ENCODE results near the gene CBX3. TPM values are rescaled to one million over a fixed set of nuclear protein-coding genes. Genes with fewer than 3 reads are reported as not detected.
"Not testable (repeated sequence)": the region's sequence is repeated elsewhere in the genome, so short reads cannot be mapped to it uniquely, and the experiment has no call there.

Gene CBX3
- total RNA-seq, 2 experiments from 2014 or later, result 173 to 300 TPM

GRCh38 chr7:26170663-26171062, 30.9 kb upstream of the CBX3 start:
- intact Hi-C loops (cut with DNase I, micrococcal nuclease), result no loop called here
- Mint-ChIP-seq H3K27me3 (no peaks in the 10 kb centered on the region), H3K9me3 (ENCODE audit: low read depth) (no peaks in the 10 kb centered on the region), H3K27ac (no peak overlapping the region), H3K4me3 (no peak overlapping the region), H3K36me3 (ENCODE audit: low read depth) (peaks cover 30% of the 10 kb centered on the region), H3K4me1 (peaks cover 28% of the 10 kb centered on the region)
- ChIA-PET POLR2A (no interaction called here), CTCF (interaction anchor here (1.5 kb wide), 1 partner anchor 79 kb away, joined by 3 read pairs; no protein-coding TSS in a partner anchor)
- ATAC-seq (no peak), DNase-seq (no peak)

- CTCF ChIA-PET, result interaction anchor here (1.0 to 1.4 kb wide), 3 partner anchors 11 to 81 kb away, joined by 3 to 6 read pairs (median 3); no protein-coding TSS in a partner anchor
- intact Hi-C loops (cut with DNase I, micrococcal nuclease), result no loop called here
- peaks cover 18% of the 10 kb centered on the region for H3K4me1 Mint-ChIP-seq
These were observed 29.9 kb upstream of the CBX3 start for GRCh38 chr7:26171601-26172000.

GRCh38 chr7:26172048-26172447, 29.5 kb upstream of the CBX3 start:
- no peak overlapping the region for H3K4me3 Mint-ChIP-seq
- H3K36me3 Mint-ChIP-seq (ENCODE audit: low read depth), result peaks cover 30% of the 10 kb centered on the region
- H3K9me3 Mint-ChIP-seq (ENCODE audit: low read depth), result no peaks in the 10 kb centered on the region
- no peak overlapping the region for H3K27ac Mint-ChIP-seq
- CTCF ChIA-PET, result interaction anchor here (1.0 to 1.4 kb wide), 3 partner anchors 11 to 81 kb away, joined by 3 to 6 read pairs (median 3); no protein-coding TSS in a partner anchor
- POLR2A ChIA-PET, result no interaction called here
- intact Hi-C loops (cut with DNase I, micrococcal nuclease), result no loop called here
- H3K27me3 Mint-ChIP-seq, result no peaks in the 10 kb centered on the region
- ATAC-seq (no peak), DNase-seq (no peak)
- H3K4me1 Mint-ChIP-seq, result peaks cover 14% of the 10 kb centered on the region

More at GRCh38 chr7:26171601-26172000, 29.9 kb upstream of the CBX3 start:
- H3K27ac Mint-ChIP-seq, result no peak overlapping the region
- H3K27me3 Mint-ChIP-seq, result no peaks in the 10 kb centered on the region
- POLR2A ChIA-PET, result no interaction called here
- no peaks in the 10 kb centered on the region for H3K9me3 Mint-ChIP-seq (ENCODE audit: low read depth)
- H3K36me3 Mint-ChIP-seq (ENCODE audit: low read depth), result peaks cover 30% of the 10 kb centered on the region
- DNase-seq, result no peak
- H3K4me3 Mint-ChIP-seq, result no peak overlapping the region
- ATAC-seq, result no peak

- CTCF ChIA-PET, result interaction anchor here (0.6 kb wide), 1 partner anchor 96 kb away, joined by 3 read pairs; no protein-coding TSS in a partner anchor
- H3K27ac Mint-ChIP-seq; ATAC-seq; intact Hi-C loops (cut with DNase I, micrococcal nuclease); DNase-seq; H3K9me3 Mint-ChIP-seq (ENCODE audit: low read depth); POLR2A ChIA-PET; H3K27me3 Mint-ChIP-seq; H3K4me3 Mint-ChIP-seq: not testable (repeated sequence)
- Mint-ChIP-seq H3K36me3 (ENCODE audit: low read depth) (peaks cover 21% of the 10 kb centered on the region), H3K4me1 (peaks cover 14% of the 10 kb centered on the region)
These were observed 25.6 kb upstream of the CBX3 start for GRCh38 chr7:26175903-26176302.

GRCh38 chr7:26176696-26177095, 24.8 kb upstream of the CBX3 start:
- peaks cover 17% of the 10 kb centered on the region for H3K36me3 Mint-ChIP-seq (ENCODE audit: low read depth)
- H3K4me1 Mint-ChIP-seq, result peaks cover 19% of the 10 kb centered on the region
- intact Hi-C loops (cut with DNase I, micrococcal nuclease), result not testable (repeated sequence)

GRCh38 chr7:26177269-26177668, 24.3 kb upstream of the CBX3 start:
- H3K27me3 Mint-ChIP-seq; intact Hi-C loops (cut with DNase I, micrococcal nuclease); CTCF ChIA-PET; DNase-seq; H3K27ac Mint-ChIP-seq; POLR2A ChIA-PET; ATAC-seq; H3K9me3 Mint-ChIP-seq (ENCODE audit: low read depth); H3K4me3 Mint-ChIP-seq: not testable (repeated sequence)
- Mint-ChIP-seq H3K4me1 (peaks cover 22% of the 10 kb centered on the region), H3K36me3 (ENCODE audit: low read depth) (peaks cover 15% of the 10 kb centered on the region)

More at GRCh38 chr7:26176696-26177095, 24.8 kb upstream of the CBX3 start:
- POLR2A ChIA-PET; DNase-seq; H3K4me3 Mint-ChIP-seq; H3K9me3 Mint-ChIP-seq (ENCODE audit: low read depth); H3K27ac Mint-ChIP-seq; H3K27me3 Mint-ChIP-seq; ATAC-seq; CTCF ChIA-PET: not testable (repeated sequence)

GRCh38 chr7:26178272-26178960, 23.1 kb upstream of the CBX3 start:
- ATAC-seq (no peak), DNase-seq (no peak)
- Mint-ChIP-seq H3K4me3 (no peak overlapping the region), H3K27ac (no peak overlapping the region), H3K9me3 (ENCODE audit: low read depth) (no peaks in the 10 kb centered on the region), H3K36me3 (ENCODE audit: low read depth) (peaks cover 14% of the 10 kb centered on the region), H3K27me3 (no peaks in the 10 kb centered on the region), H3K4me1 (peaks cover 22% of the 10 kb centered on the region)
- ChIA-PET POLR2A (no interaction called here), CTCF (no interaction called here)
- intact Hi-C loops (cut with DNase I, micrococcal nuclease), result no loop called here

GRCh38 chr7:26179422-26179821, 22.1 kb upstream of the CBX3 start:
- POLR2A ChIA-PET, result interaction anchor here (1.7 kb wide), 1 partner anchor 10 kb away, joined by 7 read pairs; no protein-coding TSS in a partner anchor
- ATAC-seq (no peak), DNase-seq (no peak)
- intact Hi-C loops (cut with DNase I, micrococcal nuclease), result no loop called here
- Mint-ChIP-seq H3K4me3 (no peak overlapping the region), H3K27me3 (no peaks in the 10 kb centered on the region), H3K36me3 (ENCODE audit: low read depth) (peaks cover 23% of the 10 kb centered on the region), H3K4me1 (peaks cover 20% of the 10 kb centered on the region), H3K27ac (no peak overlapping the region), H3K9me3 (ENCODE audit: low read depth) (no peaks in the 10 kb centered on the region)
- CTCF ChIA-PET, result interaction anchor here (1.1 kb wide), 1 partner anchor 19 kb away, joined by 5 read pairs; no protein-coding TSS in a partner anchor

- peaks cover 28% of the 10 kb centered on the region for H3K36me3 Mint-ChIP-seq (ENCODE audit: low read depth)
- intact Hi-C loops (cut with DNase I, micrococcal nuclease), result no loop called here
- ChIA-PET CTCF (interaction anchor here (1.0 to 4.0 kb wide), 5 partner anchors 9 to 101 kb away, joined by 4 to 22 read pairs (median 6); no protein-coding TSS in a partner anchor), POLR2A (interaction anchor here (1.2 to 1.7 kb wide), 2 partner anchors 9 to 19 kb away, joined by 3 to 7 read pairs; no protein-coding TSS in a partner anchor)
- peaks cover 22% of the 10 kb centered on the region for H3K4me1 Mint-ChIP-seq
- DNase-seq, result no peak
- no peak overlapping the region for H3K4me3 Mint-ChIP-seq
- H3K27ac Mint-ChIP-seq, result peak overlapping the region; percentile 6
- H3K9me3 Mint-ChIP-seq (ENCODE audit: low read depth), result no peaks in the 10 kb centered on the region
- H3K27me3 Mint-ChIP-seq, result no peaks in the 10 kb centered on the region
- no peak for ATAC-seq
These were observed 21.6 kb upstream of the CBX3 start for GRCh38 chr7:26179826-26180497.

- Mint-ChIP-seq H3K27ac (no peak overlapping the region), H3K4me3 (no peak overlapping the region), H3K9me3 (ENCODE audit: low read depth) (no peaks in the 10 kb centered on the region), H3K36me3 (ENCODE audit: low read depth) (peaks cover 36% of the 10 kb centered on the region), H3K27me3 (no peaks in the 10 kb centered on the region), H3K4me1 (peaks cover 30% of the 10 kb centered on the region)
- DNase-seq, result no peak
- POLR2A ChIA-PET, result interaction anchor here (1.2 to 1.7 kb wide), 2 partner anchors 8 to 18 kb away, joined by 3 to 7 read pairs; no protein-coding TSS in a partner anchor
- intact Hi-C loops (cut with DNase I, micrococcal nuclease), result no loop called here
- ATAC-seq, result no peak
- CTCF ChIA-PET, result interaction anchor here (1.0 to 4.0 kb wide), 6 partner anchors 8 to 288 kb away, joined by 3 to 22 read pairs (median 6); no protein-coding TSS in a partner anchor
These were observed 20.8 kb upstream of the CBX3 start for GRCh38 chr7:26180792-26181198.

- Mint-ChIP-seq H3K27me3 (no peaks in the 10 kb centered on the region), H3K36me3 (ENCODE audit: low read depth) (peaks cover 42% of the 10 kb centered on the region), H3K9me3 (ENCODE audit: low read depth) (no peaks in the 10 kb centered on the region), H3K4me3 (no peak overlapping the region), H3K4me1 (peaks cover 37% of the 10 kb centered on the region), H3K27ac (peak overlapping the region; percentile 35)
- ATAC-seq (no peak), DNase-seq (no peak)
- intact Hi-C loops (cut with DNase I, micrococcal nuclease), result no loop called here
- ChIA-PET CTCF (interaction anchor here (1.2 to 4.0 kb wide), 6 partner anchors 12 to 289 kb away, joined by 3 to 22 read pairs (median 6); no protein-coding TSS in a partner anchor), POLR2A (no interaction called here)
These were observed 19.9 kb upstream of the CBX3 start for GRCh38 chr7:26181474-26182227.

Data from activated CD4-positive, alpha-beta T cell treated with anti-CD3 and anti-CD28 coated beads for 36 hours (primary cell).